GM11168 (cell line): ENCODE data around the gene CORO7.

Experiments
- in situ Hi-C: fragments of 300-500 bp; cut with MboI; formaldehyde crosslinking; loops from one replicate; pipeline ENCODE4 v1.12.0; 2022; ENCODE audit warnings: low sequenced_read_pairs; ENCODE audit not compliant: unreplicated experiment

CORO7 gene

GRCh38 chr16:4373356-4373908 lies 43.0 kb downstream of the CORO7 start:
- in situ Hi-C loops: no loop called here

DNA sequence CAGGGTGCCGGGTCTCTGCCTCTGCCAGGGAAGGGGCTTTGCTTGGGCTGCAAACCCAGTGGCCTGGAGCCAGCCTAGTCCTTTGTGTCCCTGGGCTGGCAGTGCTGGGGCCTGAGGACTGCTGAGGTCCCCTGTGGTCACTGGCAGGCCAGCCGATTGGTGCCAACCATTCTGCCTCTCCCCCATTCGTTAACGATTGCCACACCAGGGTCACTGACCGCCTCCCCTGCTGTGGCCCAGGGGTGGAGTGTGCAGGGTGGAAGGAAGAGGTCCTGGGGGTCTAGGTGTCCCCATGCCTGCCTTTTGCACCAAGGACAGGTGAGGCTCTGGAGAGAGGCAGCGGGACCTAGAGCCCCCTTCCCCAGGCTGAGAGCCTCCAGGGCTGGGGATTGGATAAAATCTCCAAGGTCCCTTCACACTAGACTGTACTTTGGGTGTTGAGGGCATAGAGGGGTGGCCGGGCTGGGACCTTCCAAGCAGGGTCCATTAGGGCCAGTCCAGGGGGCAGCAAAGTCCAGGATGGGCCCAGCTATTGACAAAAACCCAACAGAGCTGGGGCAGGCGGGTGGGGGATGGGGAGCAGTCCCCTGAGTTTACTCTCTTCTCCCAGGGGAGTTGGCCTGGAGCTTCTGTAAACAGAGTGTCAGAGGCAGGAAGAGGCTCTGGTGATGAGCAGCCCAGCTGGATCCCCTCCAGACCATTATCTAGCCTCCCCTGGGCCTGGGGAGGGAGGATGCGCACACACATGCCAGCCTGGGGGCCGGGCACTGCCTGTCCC lies 43.6 kb downstream of the CORO7 start:
- in situ Hi-C loops: no loop called here

DNA sequence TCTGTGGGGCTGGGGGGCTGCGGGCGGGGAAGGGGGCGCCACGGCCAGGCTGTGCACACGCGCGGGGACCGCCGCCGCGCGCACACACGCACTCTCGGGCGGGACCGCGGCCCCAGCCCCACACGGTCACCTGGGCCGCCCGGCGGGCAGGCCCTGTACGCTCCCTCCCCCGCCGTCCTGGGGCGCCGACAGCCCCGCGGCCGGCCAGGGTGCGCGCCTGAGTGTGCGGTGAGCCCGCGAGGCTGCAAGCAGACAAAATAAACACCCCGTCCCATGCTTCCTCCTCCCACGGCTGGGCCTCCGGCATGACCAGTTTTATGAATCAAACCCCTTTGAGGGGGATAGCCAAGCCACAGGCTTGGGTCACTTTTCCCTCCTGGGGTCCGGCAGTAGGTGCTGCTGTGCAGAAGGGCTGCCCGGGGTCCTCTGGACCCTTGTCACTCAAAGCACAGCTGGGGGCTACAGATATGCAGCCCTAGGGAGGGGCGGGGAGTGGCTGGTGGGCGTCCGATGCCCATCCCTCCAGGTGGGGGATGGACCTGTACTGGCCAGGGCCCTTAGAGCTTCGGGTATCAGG lies 44.3 kb downstream of the CORO7 start:
- in situ Hi-C loops: no loop called here

- in situ Hi-C loops: no loop called here
Measured at GRCh38 chr16:4371357-4372000, 44.9 kb downstream of the CORO7 start, which contains the start of gene VASN. Gene VASN (plus strand): TSS chr16:4371848. CDS start chr16:4380878, 9,030 bp downstream.

- in situ Hi-C loops: no loop called here
Measured at GRCh38 chr16:4370570-4371356, 45.6 kb downstream of the CORO7 start.

GRCh38 chr16:4370151-4370550 lies 46.2 kb downstream of the CORO7 start:
- in situ Hi-C loops: no loop called here

DNA sequence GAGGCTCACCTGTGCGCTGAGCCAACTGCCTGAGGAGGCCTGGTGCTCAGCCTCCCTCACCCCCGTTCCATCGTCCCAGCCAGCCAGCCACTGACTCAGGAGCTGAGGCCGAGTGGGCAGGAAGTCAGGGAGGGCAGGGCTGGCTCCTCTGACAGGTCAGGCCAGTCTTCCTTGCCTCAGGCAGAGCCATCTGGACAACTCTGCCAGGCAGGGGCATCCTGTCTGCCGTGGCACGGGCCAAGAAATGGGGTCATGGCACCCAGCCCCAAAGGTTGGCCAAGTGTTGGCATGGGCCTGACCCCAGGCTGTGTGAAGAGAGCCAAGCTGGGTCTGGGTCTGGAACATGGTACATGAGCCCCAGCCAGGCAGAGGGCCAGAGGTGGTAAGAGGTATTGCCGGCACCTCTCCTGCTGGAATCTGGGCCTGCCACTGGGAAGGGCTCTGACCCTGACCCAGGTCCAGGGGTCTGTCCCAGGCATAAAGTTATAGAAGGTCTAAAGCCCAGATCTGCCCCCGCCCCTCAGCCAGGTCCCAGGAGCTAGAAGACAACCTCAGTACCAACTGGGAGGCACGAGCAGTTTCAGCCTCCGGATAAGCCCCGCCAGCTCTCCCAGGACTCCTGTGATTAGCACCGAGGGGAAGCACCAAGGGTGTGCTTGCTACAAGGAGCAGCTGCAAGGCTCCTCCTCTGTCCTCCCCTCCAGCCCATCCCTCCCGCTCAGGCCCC lies 47.2 kb downstream of the CORO7 start:
- in situ Hi-C loops: no loop called here

DNA sequence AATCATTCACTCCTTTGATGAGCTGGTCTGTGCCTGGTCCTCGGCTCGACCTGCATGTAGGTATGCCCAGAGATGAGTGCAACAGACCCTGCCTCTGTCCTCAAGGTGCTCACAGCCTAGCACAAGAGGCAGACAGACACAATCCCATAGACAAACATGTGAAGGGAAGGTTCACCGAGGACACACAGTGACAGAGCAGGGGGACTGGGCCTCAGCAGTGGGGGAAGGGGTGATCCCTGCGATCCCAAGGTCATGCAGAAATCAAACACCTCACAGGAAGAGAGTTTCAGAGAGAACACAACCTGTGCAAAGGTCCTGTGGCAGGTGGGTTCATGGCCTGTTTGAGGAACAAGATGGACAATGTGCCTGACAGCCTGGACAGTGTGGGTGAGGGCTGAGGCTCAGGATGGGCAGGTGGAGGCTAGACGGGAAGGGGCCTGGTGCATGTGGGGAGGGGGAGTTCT lies 49.0 kb downstream of the CORO7 start:
- in situ Hi-C loops: no loop called here

DNA sequence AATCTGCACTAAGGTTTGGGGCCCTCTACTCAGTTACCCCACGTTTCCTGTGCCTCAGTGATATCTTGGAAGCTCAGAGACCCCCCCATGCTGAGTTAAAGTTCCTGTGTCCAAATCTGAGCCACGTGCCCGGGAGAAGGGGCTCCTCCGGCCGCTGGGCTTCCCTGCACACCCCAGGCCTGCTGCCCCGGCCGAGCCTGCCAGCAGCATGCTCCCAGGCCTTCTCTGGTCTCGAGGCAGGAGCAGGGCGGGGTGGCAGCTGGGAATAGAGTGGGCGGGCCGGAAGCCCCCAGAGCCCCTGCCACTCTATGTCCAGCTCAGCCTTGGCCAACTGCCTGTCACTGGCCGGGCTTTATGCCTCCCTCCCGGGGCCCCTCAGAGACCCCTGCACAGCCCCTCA lies 50.4 kb downstream of the CORO7 start:
- in situ Hi-C loops: no loop called here

DNA sequence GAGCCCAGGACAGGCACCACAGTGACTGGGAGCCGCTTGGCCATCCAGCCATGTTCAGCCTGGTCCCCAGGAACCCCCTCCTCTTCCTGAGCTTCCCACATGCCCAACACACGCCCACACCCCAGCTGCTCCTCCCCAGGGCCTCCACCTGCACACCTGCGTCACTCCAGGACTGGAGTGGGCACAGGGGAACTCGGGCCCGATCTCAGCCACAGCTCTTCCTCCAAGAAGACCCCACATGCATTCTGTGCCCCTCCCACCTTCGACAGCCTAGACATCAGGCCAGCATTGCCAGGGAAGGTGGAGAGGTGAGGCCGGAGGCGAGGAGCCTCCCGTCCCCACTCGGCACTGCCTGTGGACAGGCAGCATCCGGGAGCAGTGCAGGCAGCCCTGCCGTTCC lies 50.8 kb downstream of the CORO7 start:
- in situ Hi-C loops: no loop called here

DNA sequence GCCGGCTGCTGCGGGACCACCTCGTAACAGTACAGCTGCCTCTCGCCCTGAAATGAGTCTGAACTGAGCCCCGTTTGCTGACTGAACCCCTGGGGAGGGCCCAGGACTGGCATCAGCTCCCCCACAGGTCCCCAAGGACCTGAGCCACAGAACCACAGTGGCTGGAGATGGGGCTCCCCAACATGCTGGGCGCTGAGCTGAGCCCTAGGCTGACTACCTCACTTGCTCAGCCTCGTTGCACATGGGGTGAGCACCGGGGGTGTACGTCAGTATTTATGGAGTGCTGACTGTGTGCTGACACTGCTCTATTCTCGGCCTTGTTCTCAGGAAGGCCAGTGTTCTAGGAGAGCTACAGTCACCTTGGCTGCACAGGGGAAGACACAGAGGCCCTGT lies 51.4 kb downstream of the CORO7 start:
- in situ Hi-C loops: no loop called here

- in situ Hi-C loops: no loop called here
Measured at GRCh38 chr16:4364196-4365013, 52.0 kb downstream of the CORO7 start.

GRCh38 chr16:4362476-4363135 lies 53.8 kb downstream of the CORO7 start:
- in situ Hi-C loops: no loop called here

DNA sequence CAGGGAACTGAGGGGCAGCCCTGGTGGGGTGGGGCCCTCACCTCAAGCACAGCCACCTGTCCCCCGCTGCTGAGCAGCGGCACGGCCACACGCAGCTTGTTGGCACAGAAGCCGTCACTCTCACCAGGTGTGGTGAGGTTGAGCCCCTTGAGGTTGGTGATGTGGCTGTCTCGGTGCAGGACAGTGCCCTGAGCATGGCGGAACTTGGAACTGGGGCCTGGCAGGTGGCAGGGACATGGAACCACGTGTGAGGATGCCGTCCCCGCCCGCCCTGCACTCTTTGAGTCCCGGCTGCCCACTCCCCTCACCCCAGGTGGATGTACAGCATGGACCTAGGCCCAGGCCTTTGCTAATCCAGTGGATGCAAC lies 54.5 kb downstream of the CORO7 start:
- in situ Hi-C loops: no loop called here

- in situ Hi-C loops: no loop called here
Measured at GRCh38 chr16:4361033-4361943, 55.1 kb downstream of the CORO7 start.

GRCh38 chr16:4360538-4361021 lies 55.8 kb downstream of the CORO7 start:
- in situ Hi-C loops: no loop called here

- in situ Hi-C loops: no loop called here
Measured at GRCh38 chr16:4359914-4360313, 56.5 kb downstream of the CORO7 start.
